Mucosa of stomach (tissue), 1 donor: ENCODE results near the gene DRC1.

Source experiments
- H3K27me3 ChIP-seq: one replicate; pipeline ENCODE4 v1.7.0; 2013; ENCODE audit warnings: mild to moderate bottlenecking, low read length; ENCODE audit not compliant: control insufficient read depth, insufficient read depth
- H3K36me3 ChIP-seq: one replicate; pipeline ENCODE4 v1.7.0; 2013; ENCODE audit warnings: low read length; ENCODE audit not compliant: control insufficient read depth, insufficient read depth
- H3K4me1 ChIP-seq: one replicate; pipeline ENCODE4 v1.7.0; 2013; ENCODE audit warnings: mild to moderate bottlenecking, low read length; ENCODE audit not compliant: control insufficient read depth, insufficient read depth
- H3K4me3 ChIP-seq: one replicate; pipeline ENCODE4 v1.7.0; 2013; ENCODE audit warnings: low read length
- H3K9ac ChIP-seq: one replicate; pipeline ENCODE4 v1.7.0; 2013; ENCODE audit warnings: mild to moderate bottlenecking, low read length, moderate library complexity
- H3K9me3 ChIP-seq: one replicate; pipeline ENCODE4 v1.7.0; 2013; ENCODE audit warnings: mild to moderate bottlenecking, low read length, moderate library complexity; ENCODE audit not compliant: control insufficient read depth
- donor health status: Pancreatic carcinoma.

Gene DRC1

GRCh38 chr2:26478366-26478765 lies 76.6 kb downstream of the DRC1 start:
- no peaks in the 10 kb centered on the region for H3K36me3 ChIP-seq
- no peak overlapping the region for H3K9ac ChIP-seq
- no peaks in the 10 kb centered on the region for H3K27me3 ChIP-seq
- H3K4me3 ChIP-seq = no peak overlapping the region
- no peaks in the 10 kb centered on the region for H3K9me3 ChIP-seq
- peaks cover 12% of the 10 kb centered on the region for H3K4me1 ChIP-seq

- Histone ChIP-seq H3K27me3 (no peaks in the 10 kb centered on the region), H3K9ac (no peak overlapping the region)
Measured at GRCh38 chr2:26479131-26479788, 77.5 kb downstream of the DRC1 start.

GRCh38 chr2:26479789-26480565 lies 78.3 kb downstream of the DRC1 start:
- no peaks in the 10 kb centered on the region for H3K36me3 ChIP-seq
- no peaks in the 10 kb centered on the region for H3K27me3 ChIP-seq
- H3K9me3 ChIP-seq = no peaks in the 10 kb centered on the region
- H3K4me1 ChIP-seq = peaks cover 12% of the 10 kb centered on the region
- no peak overlapping the region for H3K4me3 ChIP-seq
- H3K9ac ChIP-seq = no peak overlapping the region

More at GRCh38 chr2:26479131-26479788, 77.5 kb downstream of the DRC1 start:
- Histone ChIP-seq H3K9me3 (no peaks in the 10 kb centered on the region), H3K4me3 (no peak overlapping the region), H3K4me1 (peaks cover 12% of the 10 kb centered on the region), H3K36me3 (no peaks in the 10 kb centered on the region)

GRCh38 chr2:26480566-26481423 lies 79.1 kb downstream of the DRC1 start:
- no peaks in the 10 kb centered on the region for H3K27me3 ChIP-seq
- peaks cover 12% of the 10 kb centered on the region for H3K4me1 ChIP-seq
- H3K9ac ChIP-seq = no peak overlapping the region
- no peaks in the 10 kb centered on the region for H3K9me3 ChIP-seq
- H3K36me3 ChIP-seq = no peaks in the 10 kb centered on the region
- H3K4me3 ChIP-seq = no peak overlapping the region

GRCh38 chr2:26481706-26482105 lies 80.0 kb downstream of the DRC1 start:
- Histone ChIP-seq H3K9ac (no peak overlapping the region), H3K36me3 (no peaks in the 10 kb centered on the region), H3K9me3 (no peaks in the 10 kb centered on the region), H3K27me3 (no peaks in the 10 kb centered on the region), H3K4me3 (no peak overlapping the region), H3K4me1 (peaks cover 12% of the 10 kb centered on the region)

- no peaks in the 10 kb centered on the region for H3K36me3 ChIP-seq
- H3K27me3 ChIP-seq = no peaks in the 10 kb centered on the region
- no peak overlapping the region for H3K9ac ChIP-seq
- H3K4me3 ChIP-seq = no peak overlapping the region
- H3K4me1 ChIP-seq = peaks cover 12% of the 10 kb centered on the region
- no peaks in the 10 kb centered on the region for H3K9me3 ChIP-seq
Measured at GRCh38 chr2:26482211-26483026, 80.7 kb downstream of the DRC1 start.

- no peaks in the 10 kb centered on the region for H3K36me3 ChIP-seq
- no peak overlapping the region for H3K4me3 ChIP-seq
- no peaks in the 10 kb centered on the region for H3K9me3 ChIP-seq
- peaks cover 12% of the 10 kb centered on the region for H3K4me1 ChIP-seq
- no peak overlapping the region for H3K9ac ChIP-seq
- H3K27me3 ChIP-seq = no peaks in the 10 kb centered on the region
Measured at GRCh38 chr2:26483027-26483326, 81.3 kb downstream of the DRC1 start.

- H3K27me3 ChIP-seq = no peaks in the 10 kb centered on the region
- no peaks in the 10 kb centered on the region for H3K9me3 ChIP-seq
- H3K36me3 ChIP-seq = no peaks in the 10 kb centered on the region
- no peak overlapping the region for H3K9ac ChIP-seq
- H3K4me1 ChIP-seq = peaks cover 12% of the 10 kb centered on the region
- H3K4me3 ChIP-seq = no peak overlapping the region
Measured at GRCh38 chr2:26483516-26483915, 81.8 kb downstream of the DRC1 start.

- Histone ChIP-seq H3K36me3 (no peaks in the 10 kb centered on the region), H3K4me3 (no peak overlapping the region), H3K27me3 (no peaks in the 10 kb centered on the region), H3K9ac (no peak overlapping the region), H3K9me3 (no peaks in the 10 kb centered on the region), H3K4me1 (peaks cover 12% of the 10 kb centered on the region)
Measured at GRCh38 chr2:26483957-26484565, 82.3 kb downstream of the DRC1 start.

GRCh38 chr2:26484579-26484978 lies 82.9 kb downstream of the DRC1 start:
- no peaks in the 10 kb centered on the region for H3K27me3 ChIP-seq
- no peaks in the 10 kb centered on the region for H3K36me3 ChIP-seq
- no peak overlapping the region for H3K9ac ChIP-seq
- no peak overlapping the region for H3K4me3 ChIP-seq
- H3K4me1 ChIP-seq = peaks cover 11% of the 10 kb centered on the region
- no peaks in the 10 kb centered on the region for H3K9me3 ChIP-seq

GRCh38 chr2:26485099-26485498 lies 83.4 kb downstream of the DRC1 start:
- no peaks in the 10 kb centered on the region for H3K9me3 ChIP-seq
- no peaks in the 10 kb centered on the region for H3K27me3 ChIP-seq
- H3K4me3 ChIP-seq = no peak overlapping the region
- no peaks in the 10 kb centered on the region for H3K36me3 ChIP-seq
- peaks cover 6% of the 10 kb centered on the region for H3K4me1 ChIP-seq
- no peak overlapping the region for H3K9ac ChIP-seq
